B cell (primary cell): ENCODE data around the gene MMRN2.

Experiments used
- EZH2 ChIP-seq: IDR thresholded peaks from 2 replicates; pipeline ENCODE4 v1.6.1; 2012; ENCODE audit warnings: borderline replicate concordance, low read depth, mild to moderate bottlenecking, moderate library complexity, low read length; ENCODE audit not compliant: insufficient read depth, poor library complexity, severe bottlenecking
- TF ChIP-seq, protein P1 (sequence below): fragments of 200-600 bp; IDR thresholded peaks from one replicate; pipeline ENCODE4 v1.8.0; 2022; ENCODE audit warnings: antibody characterized with exemption, mild to moderate bottlenecking

DNA sequence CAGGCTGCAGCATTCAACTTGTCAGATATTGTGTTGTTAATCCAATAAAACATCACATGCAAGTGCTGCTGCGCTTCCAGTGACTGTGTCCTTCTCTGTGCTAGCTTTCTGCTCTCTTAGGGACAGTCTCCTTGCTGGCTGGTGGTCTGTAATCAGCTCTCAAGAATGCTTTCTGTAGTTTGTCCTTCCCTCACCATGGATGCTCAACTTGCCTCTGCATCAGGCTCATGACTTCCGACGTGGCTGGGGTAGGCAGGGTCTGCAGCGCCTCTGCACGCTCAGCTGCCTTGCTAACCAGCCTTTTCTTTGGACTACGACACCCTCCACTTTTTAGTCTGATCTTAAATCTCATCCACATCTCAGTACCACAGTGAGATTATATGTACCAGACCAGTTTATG, 58.3 kb downstream of the MMRN2 start:
- TF ChIP-seq, protein P1, sequence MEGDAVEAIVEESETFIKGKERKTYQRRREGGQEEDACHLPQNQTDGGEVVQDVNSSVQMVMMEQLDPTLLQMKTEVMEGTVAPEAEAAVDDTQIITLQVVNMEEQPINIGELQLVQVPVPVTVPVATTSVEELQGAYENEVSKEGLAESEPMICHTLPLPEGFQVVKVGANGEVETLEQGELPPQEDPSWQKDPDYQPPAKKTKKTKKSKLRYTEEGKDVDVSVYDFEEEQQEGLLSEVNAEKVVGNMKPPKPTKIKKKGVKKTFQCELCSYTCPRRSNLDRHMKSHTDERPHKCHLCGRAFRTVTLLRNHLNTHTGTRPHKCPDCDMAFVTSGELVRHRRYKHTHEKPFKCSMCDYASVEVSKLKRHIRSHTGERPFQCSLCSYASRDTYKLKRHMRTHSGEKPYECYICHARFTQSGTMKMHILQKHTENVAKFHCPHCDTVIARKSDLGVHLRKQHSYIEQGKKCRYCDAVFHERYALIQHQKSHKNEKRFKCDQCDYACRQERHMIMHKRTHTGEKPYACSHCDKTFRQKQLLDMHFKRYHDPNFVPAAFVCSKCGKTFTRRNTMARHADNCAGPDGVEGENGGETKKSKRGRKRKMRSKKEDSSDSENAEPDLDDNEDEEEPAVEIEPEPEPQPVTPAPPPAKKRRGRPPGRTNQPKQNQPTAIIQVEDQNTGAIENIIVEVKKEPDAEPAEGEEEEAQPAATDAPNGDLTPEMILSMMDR, result no peak
- TF ChIP-seq EZH2, result no peak
